MM.1S (cell line): ENCODE data around the gene MACROH2A2.

ENCODE experiments used
- DNase-seq: peaks from one replicate; pipeline ENCODE4 v3.0.0-alpha.2; 2015
- H2AFZ ChIP-seq: fragments of 300-600 bp; sonication (generic); 2 replicates; pipeline ENCODE4 v1.6.0; 2016; ENCODE audit warnings: antibody characterized with exemption, low read length
- H3F3A ChIP-seq: fragments of 300-600 bp; sonication (generic); 2 replicates; pipeline ENCODE4 v1.6.1; 2016; ENCODE audit warnings: mild to moderate bottlenecking, antibody characterized with exemption, low read length, moderate library complexity, mixed read lengths; ENCODE audit not compliant: insufficient read depth
- H3K27ac ChIP-seq: fragments of 300-600 bp; sonication (generic); 2 replicates; pipeline ENCODE4 v1.5.1; 2016; ENCODE audit warnings: mild to moderate bottlenecking, low read length
- H3K27me3 ChIP-seq: fragments of 300-600 bp; sonication (generic); replicated peaks from 2 replicates; pipeline ENCODE4 v1.6.0; 2016; ENCODE audit warnings: low read length; ENCODE audit not compliant: insufficient read depth
- H3K36me3 ChIP-seq: fragments of 300-600 bp; sonication (generic); replicated peaks from 2 replicates; pipeline ENCODE4 v1.6.1; 2016; ENCODE audit warnings: mild to moderate bottlenecking, low read length, mixed read lengths; ENCODE audit not compliant: insufficient read depth
- H3K4me1 ChIP-seq: fragments of 300-600 bp; sonication (generic); 2 replicates; pipeline ENCODE4 v1.6.1; 2016; ENCODE audit warnings: low read length, mixed read lengths
- H3K4me2 ChIP-seq: fragments of 300-600 bp; sonication (generic); 2 replicates; pipeline ENCODE4 v1.6.0; 2016; ENCODE audit warnings: low read depth, low read length
- H3K4me3 ChIP-seq: fragments of 300-600 bp; sonication (generic); 2 replicates; pipeline ENCODE4 v1.5.1; 2016; ENCODE audit warnings: low read length, mixed read lengths
- H3K79me2 ChIP-seq: fragments of 300-600 bp; sonication (generic); 2 replicates; pipeline ENCODE4 v1.6.1; 2016; ENCODE audit warnings: mixed run types, low read length, mixed read lengths
- H3K9ac ChIP-seq: fragments of 300-600 bp; sonication (generic); 2 replicates; pipeline ENCODE4 v1.6.1; 2016; ENCODE audit warnings: low read length, mixed read lengths
- H3K9me2 ChIP-seq: fragments of 300-600 bp; sonication (generic); replicated peaks from 2 replicates; pipeline ENCODE4 v1.6.1; 2016; ENCODE audit warnings: mild to moderate bottlenecking, low read length, mixed read lengths; ENCODE audit not compliant: insufficient read depth
- H3K9me3 ChIP-seq: fragments of 300-600 bp; sonication (generic); replicated peaks from 2 replicates; pipeline ENCODE4 v1.6.1; 2016; ENCODE audit warnings: mild to moderate bottlenecking, low read length, mixed read lengths; ENCODE audit not compliant: insufficient read depth
- H4K20me1 ChIP-seq: fragments of 300-600 bp; sonication (generic); 2 replicates; pipeline ENCODE4 v1.6.1; 2016; ENCODE audit warnings: mild to moderate bottlenecking, low read length, moderate library complexity, mixed read lengths; ENCODE audit not compliant: insufficient read depth
- CTCF ChIP-seq: fragments of 300-600 bp; sonication (generic); IDR thresholded peaks from 2 replicates; pipeline ENCODE4 v1.5.1; 2016; ENCODE audit warnings: antibody characterized with exemption, low read length, mixed read lengths
- EZH2 ChIP-seq: fragments of 300-600 bp; sonication (generic); optimal IDR thresholded peaks from 2 replicates; pipeline ENCODE3; 2017; ENCODE audit warnings: low read depth, mild to moderate bottlenecking, antibody characterized with exemption, low read length, mixed read lengths
- EZH2phosphoT487 ChIP-seq: fragments of 300-600 bp; sonication (generic); IDR thresholded peaks from 2 replicates; pipeline ENCODE4 v1.6.1; 2018; ENCODE audit warnings: antibody characterized with exemption, low read length

The MACROH2A2 gene

GRCh38 chr10:70084189-70084588 lies 31.5 kb downstream of the MACROH2A2 start:
- no peak overlapping the region for H3K4me2 ChIP-seq
- H2AFZ ChIP-seq, result no peak overlapping the region
- no peaks in the 10 kb centered on the region for H3K4me1 ChIP-seq
- no peaks in the 10 kb centered on the region for H4K20me1 ChIP-seq
- TF ChIP-seq CTCF (no peak), EZH2phosphoT487 (no peak), EZH2 (no peak)
- H3K27me3 ChIP-seq, result no peaks in the 10 kb centered on the region
- no peak overlapping the region for H3K9ac ChIP-seq
- H3F3A ChIP-seq, result no peaks in the 10 kb centered on the region
- H3K36me3 ChIP-seq, result no peaks in the 10 kb centered on the region
- no peaks in the 10 kb centered on the region for H3K79me2 ChIP-seq
- H3K9me3 ChIP-seq, result no peaks in the 10 kb centered on the region
- no peak for DNase-seq
- no peaks in the 10 kb centered on the region for H3K9me2 ChIP-seq
- no peak overlapping the region for H3K4me3 ChIP-seq
- H3K27ac ChIP-seq, result no peak overlapping the region

DNA sequence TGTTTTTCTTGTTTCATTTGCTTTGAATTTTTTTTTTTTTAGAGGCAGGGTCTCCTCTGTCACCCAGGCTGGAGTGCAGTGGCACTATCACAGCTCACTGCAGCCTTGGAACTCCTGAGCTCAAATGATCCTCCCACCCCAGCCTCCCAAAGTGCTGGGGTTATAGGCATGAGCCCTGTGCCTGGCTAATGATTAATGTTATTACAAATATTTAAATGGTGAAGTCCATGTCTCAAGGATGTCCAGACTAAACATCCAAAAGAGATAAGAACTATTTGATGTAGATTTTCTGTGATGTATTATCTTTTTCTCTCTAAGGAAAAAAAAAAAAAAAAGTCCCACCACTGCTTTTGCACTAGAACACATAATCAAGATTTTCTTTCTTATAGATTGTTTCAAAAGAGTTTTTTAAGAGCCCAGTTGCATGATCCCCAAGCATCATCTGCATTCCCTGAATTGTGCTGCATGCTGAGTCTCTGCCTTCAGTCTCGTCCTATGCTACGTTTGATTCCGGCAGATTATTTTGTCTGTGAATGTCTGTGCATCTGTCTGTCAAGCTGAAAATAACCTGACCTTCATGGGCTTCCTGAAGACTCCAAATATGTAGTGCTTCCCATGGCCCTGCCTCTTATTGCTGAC lies 33.4 kb downstream of the MACROH2A2 start:
- Histone ChIP-seq H4K20me1 (no peaks in the 10 kb centered on the region), H3K9ac (no peak overlapping the region), H3K4me1 (no peaks in the 10 kb centered on the region), H3K4me2 (no peak overlapping the region), H3K36me3 (no peaks in the 10 kb centered on the region), H3F3A (no peaks in the 10 kb centered on the region), H3K79me2 (no peaks in the 10 kb centered on the region), H3K27me3 (no peaks in the 10 kb centered on the region), H3K9me2 (no peaks in the 10 kb centered on the region), H2AFZ (no peak overlapping the region), H3K27ac (no peak overlapping the region), H3K9me3 (no peaks in the 10 kb centered on the region), H3K4me3 (no peak overlapping the region)
- no peak for DNase-seq
- TF ChIP-seq CTCF, result no peak
- no peak for TF ChIP-seq EZH2phosphoT487
- no peak for TF ChIP-seq EZH2

DNA sequence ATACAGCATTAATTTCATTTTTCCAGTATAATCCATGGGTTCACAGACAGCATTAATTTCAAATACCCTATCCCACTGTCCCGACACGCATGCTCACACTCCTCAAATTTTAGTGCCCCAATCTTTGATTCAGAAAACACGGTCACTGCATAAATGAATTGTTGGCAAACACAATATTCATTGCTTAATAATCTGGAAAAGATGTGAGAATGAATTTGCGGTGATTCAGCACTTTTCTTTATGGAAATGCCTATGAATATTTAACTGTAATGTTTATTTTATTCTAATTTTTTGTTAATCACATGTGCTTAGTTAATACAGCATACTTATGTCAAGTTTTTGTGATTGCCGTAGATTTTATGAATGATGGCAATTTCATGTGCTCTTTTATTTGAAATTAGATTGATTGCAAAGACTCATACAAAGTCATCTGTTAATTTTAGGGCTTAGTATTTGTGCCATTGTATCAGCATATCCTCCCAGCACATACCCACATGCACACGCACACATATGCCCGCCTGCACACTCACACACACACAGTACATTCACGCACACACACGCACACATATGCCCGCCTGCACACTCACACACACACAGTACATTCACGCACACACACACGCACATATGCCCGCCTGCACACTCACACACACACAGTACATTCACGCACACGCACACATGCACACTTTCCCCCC lies 35.1 kb downstream of the MACROH2A2 start:
- H3K9me3 ChIP-seq, result no peaks in the 10 kb centered on the region
- no peak overlapping the region for H3K27ac ChIP-seq

More for the DNA sequence above, 35.1 kb downstream of the MACROH2A2 start:
- DNase-seq, result no peak
- Histone ChIP-seq H3K9ac (no peak overlapping the region), H2AFZ (no peak overlapping the region), H4K20me1 (no peaks in the 10 kb centered on the region), H3K4me1 (no peaks in the 10 kb centered on the region), H3K4me3 (no peak overlapping the region), H3F3A (no peaks in the 10 kb centered on the region), H3K27me3 (no peaks in the 10 kb centered on the region), H3K9me2 (no peaks in the 10 kb centered on the region), H3K36me3 (no peaks in the 10 kb centered on the region), H3K79me2 (no peaks in the 10 kb centered on the region), H3K4me2 (no peak overlapping the region)
- TF ChIP-seq EZH2phosphoT487 (no peak), CTCF (no peak), EZH2 (no peak)
